Colonic mucosa (tissue), 4 donors: ENCODE data around the gene MSANTD4. TPM values are rescaled to one million over a fixed set of nuclear protein-coding genes. Genes with fewer than 3 reads are reported as not detected.
A peak's percentile ranks its signal among the peaks of the same experiment; 100 is the strongest.

ENCODE experiments used
- DNase-seq: peaks from one replicate; pipeline ENCODE4 v3.0.0-alpha.2; 2020
- H3K27ac ChIP-seq: fragments of 200-600 bp; one replicate; pipeline ENCODE4 v1.8.0; 2021
- H3K27me3 ChIP-seq: fragments of 200-600 bp; one replicate; pipeline ENCODE4 v1.8.0; 2021
- H3K36me3 ChIP-seq: fragments of 200-600 bp; one replicate; pipeline ENCODE4 v1.8.0; 2021
- H3K4me1 ChIP-seq: fragments of 200-600 bp; one replicate; pipeline ENCODE4 v1.8.0; 2021; ENCODE audit warnings: mild to moderate bottlenecking
- H3K4me3 ChIP-seq: fragments of 200-600 bp; one replicate; pipeline ENCODE4 v1.8.0; 2021
- H3K9ac ChIP-seq, 2 donors: one replicate each; pipeline ENCODE4 v1.7.0; 2013; ENCODE audit warnings: control low read depth in 2 of 2, low read depth in 2 of 2, low read length in 2 of 2
- H3K9me3 ChIP-seq: fragments of 200-600 bp; one replicate; pipeline ENCODE4 v1.8.0; 2021
- intact Hi-C: fragments of 100-400 bp; cut with DNase I; formaldehyde crosslinking; loops from one replicate; pipeline ENCODE4 v1.14.1; 2022
- total RNA-seq, 2 donors: library from RNA; stranded (reverse); fragmentation: NEBNext Ultra II Directional in 1 of 2; extraction: Animal tissue kit (Norgen Biotek cat#: 25700) in 1 of 2; gene quantifications; one replicate each; pipeline ENCODE4 v1.2.1, GENCODE V29; 2021
- TF ChIP-seq, protein P1 (sequence below): fragments of 200-600 bp; IDR thresholded peaks from one replicate; pipeline ENCODE4 v1.8.0; 2022; ENCODE audit warnings: antibody characterized with exemption, mild to moderate bottlenecking
- donor health status: healthy.
- donor health status: DM: no; HTN: no; CAD: no.
- donor health status: DM: no; HTN: no; CAD: no.

Gene MSANTD4
- 1 to 10 TPM; 6.2 to 6.8 TPM for total RNA-seq

DNA sequence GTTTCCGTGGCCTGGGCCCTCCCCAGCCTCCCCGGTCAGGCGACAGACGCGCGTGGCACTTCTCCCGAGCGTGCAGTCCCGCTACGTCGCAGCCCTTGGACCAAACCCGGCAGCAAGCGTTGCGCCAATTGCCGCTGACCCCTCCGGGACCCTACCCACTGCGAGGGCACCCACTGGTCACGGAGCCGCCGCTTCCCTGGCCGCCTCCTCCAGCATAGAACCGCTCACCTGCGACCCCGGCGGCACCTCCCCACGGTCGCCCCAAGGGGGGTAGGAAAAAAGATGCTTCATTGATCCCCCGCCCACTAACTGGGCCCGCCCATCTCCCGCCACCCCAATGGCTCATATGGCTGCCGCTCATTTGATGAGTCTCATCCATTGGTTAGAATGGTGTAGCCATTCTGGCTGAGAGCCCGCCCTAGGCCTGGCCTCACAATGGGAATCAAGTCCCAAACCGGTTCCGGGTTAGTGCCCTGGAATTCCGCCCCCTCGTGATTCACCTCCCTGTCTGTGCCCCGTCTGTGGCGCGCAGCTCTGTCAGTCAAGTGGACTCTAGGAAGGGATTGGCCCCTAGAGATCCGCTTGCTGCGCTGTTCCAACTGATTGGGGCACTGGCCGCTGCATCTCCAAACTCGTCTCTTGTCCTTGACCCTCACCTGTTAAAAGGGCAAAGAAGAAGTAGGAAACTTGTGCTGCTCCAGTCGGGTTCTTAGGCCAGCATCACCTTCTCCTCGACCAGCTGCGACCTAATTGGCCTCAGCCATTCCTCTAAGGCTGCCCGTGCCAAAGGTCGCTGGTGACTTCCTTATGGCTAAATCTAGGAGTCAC is at the start of gene MSANTD4:
MSANTD4 (minus strand) TSS at position 274 of the 828 bp plus-strand sequence. CDS start 11,323 bp downstream, outside the sequence.
- Histone ChIP-seq H3K9me3 (no peaks in the 10 kb centered on the region), H3K27me3 (no peaks in the 10 kb centered on the region), H3K36me3 (no peaks in the 10 kb centered on the region), H3K27ac (peak within 1 kb of the TSS; percentile 61), H3K9ac (peak within 1 kb of the TSS; percentile 54 to 73), H3K4me3 (peak within 1 kb of the TSS; percentile 90), H3K4me1 (no peaks in the 10 kb centered on the region)
- TF ChIP-seq, protein P1, sequence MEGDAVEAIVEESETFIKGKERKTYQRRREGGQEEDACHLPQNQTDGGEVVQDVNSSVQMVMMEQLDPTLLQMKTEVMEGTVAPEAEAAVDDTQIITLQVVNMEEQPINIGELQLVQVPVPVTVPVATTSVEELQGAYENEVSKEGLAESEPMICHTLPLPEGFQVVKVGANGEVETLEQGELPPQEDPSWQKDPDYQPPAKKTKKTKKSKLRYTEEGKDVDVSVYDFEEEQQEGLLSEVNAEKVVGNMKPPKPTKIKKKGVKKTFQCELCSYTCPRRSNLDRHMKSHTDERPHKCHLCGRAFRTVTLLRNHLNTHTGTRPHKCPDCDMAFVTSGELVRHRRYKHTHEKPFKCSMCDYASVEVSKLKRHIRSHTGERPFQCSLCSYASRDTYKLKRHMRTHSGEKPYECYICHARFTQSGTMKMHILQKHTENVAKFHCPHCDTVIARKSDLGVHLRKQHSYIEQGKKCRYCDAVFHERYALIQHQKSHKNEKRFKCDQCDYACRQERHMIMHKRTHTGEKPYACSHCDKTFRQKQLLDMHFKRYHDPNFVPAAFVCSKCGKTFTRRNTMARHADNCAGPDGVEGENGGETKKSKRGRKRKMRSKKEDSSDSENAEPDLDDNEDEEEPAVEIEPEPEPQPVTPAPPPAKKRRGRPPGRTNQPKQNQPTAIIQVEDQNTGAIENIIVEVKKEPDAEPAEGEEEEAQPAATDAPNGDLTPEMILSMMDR, result no peak
- peak; percentile 99 for DNase-seq
- intact Hi-C loops, result loop anchor here (5.0 kb wide), 1 partner anchor 55 kb away; the partner anchor contains the start of genes AASDHPPT and KBTBD3

DNA sequence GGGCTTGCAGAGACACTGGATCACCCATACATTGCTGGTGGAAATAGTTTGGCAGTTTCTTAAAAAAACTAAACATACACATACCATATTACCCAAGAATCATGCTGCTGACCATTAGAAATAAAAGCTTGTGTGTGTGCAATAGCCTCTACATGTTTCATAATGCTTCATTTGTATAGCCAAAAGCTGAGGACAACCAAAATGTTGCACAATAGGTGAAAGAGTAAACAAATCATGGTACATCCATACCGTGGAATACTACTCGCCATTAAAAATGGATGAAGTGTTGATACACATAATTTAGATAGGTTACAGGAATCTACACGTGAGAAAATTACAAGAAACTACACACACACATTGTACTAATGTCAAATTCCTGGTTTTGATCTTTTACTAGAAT is 48.6 kb upstream of the MSANTD4 start:
- Histone ChIP-seq H3K36me3 (no peaks in the 10 kb centered on the region), H3K4me3 (no peak overlapping the region), H3K27me3 (no peaks in the 10 kb centered on the region), H3K9ac (no peak overlapping the region), H3K27ac (no peak overlapping the region), H3K9me3 (no peaks in the 10 kb centered on the region), H3K4me1 (no peaks in the 10 kb centered on the region)
- intact Hi-C loops, result no loop called here
- no peak for DNase-seq
- TF ChIP-seq, protein P1, result no peak

- no peak for DNase-seq
- H3K4me3 ChIP-seq, result no peak overlapping the region
- H3K27ac ChIP-seq, result no peak overlapping the region
- no peaks in the 10 kb centered on the region for H3K27me3 ChIP-seq
- no peak overlapping the region for H3K9ac ChIP-seq
- no peaks in the 10 kb centered on the region for H3K36me3 ChIP-seq
- TF ChIP-seq, protein P1, result no peak
- intact Hi-C loops, result no loop called here
- H3K4me1 ChIP-seq, result no peaks in the 10 kb centered on the region
- no peaks in the 10 kb centered on the region for H3K9me3 ChIP-seq
These were observed 41.0 kb upstream of the MSANTD4 start for GRCh38 chr11:106063009-106063408.

DNA sequence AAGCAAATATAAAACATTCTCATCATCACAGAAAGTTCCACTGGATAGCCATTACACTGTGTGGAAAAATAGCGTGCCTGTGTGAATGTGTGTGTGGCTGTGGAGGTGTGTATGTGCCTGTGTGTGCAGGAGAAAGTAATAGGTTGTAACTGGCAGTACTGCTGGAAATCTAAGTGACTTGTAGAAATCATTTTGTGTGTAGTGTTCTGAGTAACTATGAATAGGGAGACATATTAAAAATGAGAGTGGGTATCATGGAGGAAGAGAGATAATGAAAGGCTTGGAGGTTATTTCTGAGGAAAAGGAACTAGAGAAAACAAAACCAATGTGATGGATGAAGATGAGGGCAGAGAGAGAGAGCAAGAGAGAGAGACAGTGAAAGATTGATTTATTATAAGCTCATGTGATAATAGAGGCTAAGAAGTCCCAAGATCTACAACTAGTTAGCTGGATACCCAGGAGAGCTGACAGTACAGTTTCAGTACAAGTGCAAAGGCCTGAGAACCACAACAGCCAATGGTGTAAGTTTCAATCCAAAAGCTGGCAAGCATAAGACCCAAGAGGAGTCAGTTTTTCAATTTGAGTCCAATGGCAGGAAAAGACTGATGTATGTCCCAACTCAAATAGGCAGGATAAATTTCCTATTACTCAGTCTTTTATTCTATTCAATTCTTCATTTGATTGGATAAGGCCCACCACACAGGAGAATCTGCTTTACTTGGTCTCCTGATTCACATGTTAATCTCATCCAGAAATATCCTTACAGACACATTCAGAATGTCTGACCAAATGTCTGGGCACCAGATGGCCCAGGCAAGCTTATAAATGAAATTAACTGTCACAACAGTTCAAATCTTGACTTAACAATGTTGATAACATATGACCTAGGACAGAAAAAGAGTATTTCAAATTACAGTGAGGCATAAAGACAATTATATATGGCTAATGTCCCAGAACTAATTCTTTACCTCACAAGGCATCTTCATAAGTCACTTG is 40.2 kb upstream of the MSANTD4 start:
- TF ChIP-seq, protein P1, result no peak
- Histone ChIP-seq H3K27ac (no peak overlapping the region), H3K36me3 (no peaks in the 10 kb centered on the region), H3K27me3 (no peaks in the 10 kb centered on the region), H3K4me1 (no peaks in the 10 kb centered on the region), H3K9me3 (no peaks in the 10 kb centered on the region), H3K4me3 (no peak overlapping the region), H3K9ac (no peak overlapping the region)
- DNase-seq, result no peak
- intact Hi-C loops, result no loop called here

DNA sequence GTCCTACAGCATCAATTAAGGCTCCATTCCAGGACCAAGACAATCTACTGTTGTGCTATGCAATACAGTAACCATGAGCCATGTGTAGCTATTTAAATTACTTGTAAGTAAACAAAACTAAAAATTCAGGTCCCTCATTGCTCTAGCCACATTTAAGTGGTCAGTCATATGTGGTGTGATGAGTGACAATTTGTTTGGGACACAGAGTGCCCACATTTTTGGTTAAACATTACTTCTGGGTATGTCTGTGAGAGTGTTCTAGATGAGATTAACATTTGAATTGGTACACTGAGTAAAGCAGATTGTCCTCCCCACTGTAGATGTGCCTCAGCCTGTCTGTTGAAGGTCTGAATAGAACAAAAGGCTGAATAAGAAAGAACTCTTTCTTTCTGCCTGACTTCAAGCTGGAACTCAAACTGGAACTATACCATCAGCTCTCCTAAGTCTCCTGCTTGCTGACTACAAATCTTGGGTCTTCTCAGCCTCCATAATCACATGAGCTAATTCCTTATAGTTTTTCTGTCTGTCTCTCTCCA is 39.3 kb upstream of the MSANTD4 start:
- DNase-seq, result no peak
- Histone ChIP-seq H3K4me3 (no peak overlapping the region), H3K27me3 (no peaks in the 10 kb centered on the region), H3K9ac (no peak overlapping the region), H3K4me1 (no peaks in the 10 kb centered on the region), H3K27ac (no peak overlapping the region), H3K36me3 (no peaks in the 10 kb centered on the region), H3K9me3 (no peaks in the 10 kb centered on the region)
- intact Hi-C loops, result no loop called here
- TF ChIP-seq, protein P1, result no peak
